ENCODE data around the gene DAGLB.
A peak's percentile ranks its signal among the peaks of the same experiment; 100 is the strongest.
"Not testable (repeated sequence)": the region's sequence is repeated elsewhere in the genome, so short reads cannot be mapped to it uniquely, and the experiment has no call there.

Gene DAGLB, protein sequence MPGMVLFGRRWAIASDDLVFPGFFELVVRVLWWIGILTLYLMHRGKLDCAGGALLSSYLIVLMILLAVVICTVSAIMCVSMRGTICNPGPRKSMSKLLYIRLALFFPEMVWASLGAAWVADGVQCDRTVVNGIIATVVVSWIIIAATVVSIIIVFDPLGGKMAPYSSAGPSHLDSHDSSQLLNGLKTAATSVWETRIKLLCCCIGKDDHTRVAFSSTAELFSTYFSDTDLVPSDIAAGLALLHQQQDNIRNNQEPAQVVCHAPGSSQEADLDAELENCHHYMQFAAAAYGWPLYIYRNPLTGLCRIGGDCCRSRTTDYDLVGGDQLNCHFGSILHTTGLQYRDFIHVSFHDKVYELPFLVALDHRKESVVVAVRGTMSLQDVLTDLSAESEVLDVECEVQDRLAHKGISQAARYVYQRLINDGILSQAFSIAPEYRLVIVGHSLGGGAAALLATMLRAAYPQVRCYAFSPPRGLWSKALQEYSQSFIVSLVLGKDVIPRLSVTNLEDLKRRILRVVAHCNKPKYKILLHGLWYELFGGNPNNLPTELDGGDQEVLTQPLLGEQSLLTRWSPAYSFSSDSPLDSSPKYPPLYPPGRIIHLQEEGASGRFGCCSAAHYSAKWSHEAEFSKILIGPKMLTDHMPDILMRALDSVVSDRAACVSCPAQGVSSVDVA

DNA sequence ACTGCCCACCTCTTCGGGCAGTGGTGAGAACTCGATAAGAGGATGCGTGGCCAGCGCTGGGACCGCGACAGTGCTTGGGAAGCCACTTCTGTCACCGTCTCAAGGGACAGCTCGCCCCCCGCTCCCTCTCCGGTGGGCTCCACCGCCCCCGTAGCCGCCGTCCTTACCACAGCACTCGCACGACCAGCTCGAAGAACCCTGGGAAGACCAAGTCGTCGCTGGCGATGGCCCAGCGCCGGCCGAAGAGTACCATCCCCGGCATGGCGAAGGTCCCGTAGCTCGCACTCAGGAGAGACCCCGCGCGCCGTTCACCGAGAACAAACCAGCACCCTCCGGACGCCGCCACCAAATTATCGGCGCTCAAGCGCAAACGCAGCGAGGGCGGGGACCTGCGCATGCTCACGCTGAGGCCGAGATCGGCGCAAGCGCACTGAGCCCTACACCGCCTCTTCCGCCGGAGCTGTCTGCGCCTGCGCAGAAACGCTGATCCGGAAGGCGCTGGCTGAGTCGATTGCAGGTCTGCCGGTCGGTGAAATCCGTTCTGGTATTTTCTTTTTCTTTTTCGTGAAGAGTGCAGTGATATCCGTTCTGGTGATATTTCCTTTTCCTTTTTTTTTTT, at the start of gene DAGLB:
Gene DAGLB, minus strand, starts transcription at position 374 of the 619 bp plus-strand sequence. Its CDS starts 112 bp downstream, at position 262.
- peak; percentile 89 to 94 for DNase-seq (ENCODE audit: low read depth in 2 of 2)

DNA sequence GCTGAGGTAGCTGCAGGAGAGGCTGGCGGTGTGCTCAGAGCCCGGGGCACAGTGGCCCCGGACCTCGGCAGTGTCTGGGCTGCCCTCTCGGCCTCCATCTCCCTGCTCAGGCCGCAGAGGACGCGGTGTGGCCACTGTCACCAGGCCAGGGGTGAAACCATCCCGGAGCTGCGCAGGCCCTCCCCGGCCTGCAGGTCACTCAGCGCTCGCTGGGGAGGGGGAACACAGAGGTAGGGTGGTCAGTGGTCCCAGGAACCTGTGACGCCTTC, 49.8 kb upstream of the DAGLB start:
- DNase-seq (ENCODE audit: low read depth in 2 of 2): no peak

DNA sequence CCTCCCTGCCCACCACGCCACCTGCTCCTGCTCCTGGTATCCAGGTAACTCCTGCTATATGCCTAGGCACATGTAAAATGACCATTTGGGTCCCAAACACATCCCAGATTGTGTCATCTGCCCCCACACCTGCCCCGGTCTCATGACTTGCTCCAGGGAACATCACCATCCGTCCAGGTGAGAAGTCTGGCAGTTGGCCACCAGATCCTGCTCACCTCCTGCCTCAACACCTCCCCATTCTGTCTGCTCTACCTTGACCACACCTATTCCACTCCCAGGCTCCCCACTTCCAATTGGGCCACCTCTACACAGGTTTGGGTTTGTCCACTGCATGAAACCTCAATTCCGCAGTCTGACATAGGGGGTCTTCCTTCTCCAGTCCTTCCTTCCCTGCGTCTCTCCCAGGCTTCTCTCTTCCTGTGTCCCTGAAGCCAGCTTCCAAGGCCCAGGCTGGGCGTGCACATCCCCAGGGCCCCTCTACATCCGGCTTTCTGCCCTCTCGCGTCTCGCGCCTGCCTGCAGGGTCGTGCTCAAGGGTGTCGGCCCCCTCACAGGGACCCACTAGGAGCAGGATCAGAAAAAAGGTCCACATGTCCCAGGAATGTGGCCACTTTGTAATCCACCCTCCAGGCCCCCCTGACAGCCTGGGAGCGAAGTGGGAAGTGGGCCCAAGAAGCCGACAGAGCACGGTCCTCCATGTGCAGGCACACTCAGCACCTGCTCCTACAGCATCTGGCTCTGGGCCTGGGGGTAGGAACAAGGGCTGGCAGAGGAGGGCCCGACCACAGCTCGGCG, 49.3 kb upstream of the DAGLB start:
- no peak for DNase-seq (ENCODE audit: low read depth in 2 of 2)

DNA sequence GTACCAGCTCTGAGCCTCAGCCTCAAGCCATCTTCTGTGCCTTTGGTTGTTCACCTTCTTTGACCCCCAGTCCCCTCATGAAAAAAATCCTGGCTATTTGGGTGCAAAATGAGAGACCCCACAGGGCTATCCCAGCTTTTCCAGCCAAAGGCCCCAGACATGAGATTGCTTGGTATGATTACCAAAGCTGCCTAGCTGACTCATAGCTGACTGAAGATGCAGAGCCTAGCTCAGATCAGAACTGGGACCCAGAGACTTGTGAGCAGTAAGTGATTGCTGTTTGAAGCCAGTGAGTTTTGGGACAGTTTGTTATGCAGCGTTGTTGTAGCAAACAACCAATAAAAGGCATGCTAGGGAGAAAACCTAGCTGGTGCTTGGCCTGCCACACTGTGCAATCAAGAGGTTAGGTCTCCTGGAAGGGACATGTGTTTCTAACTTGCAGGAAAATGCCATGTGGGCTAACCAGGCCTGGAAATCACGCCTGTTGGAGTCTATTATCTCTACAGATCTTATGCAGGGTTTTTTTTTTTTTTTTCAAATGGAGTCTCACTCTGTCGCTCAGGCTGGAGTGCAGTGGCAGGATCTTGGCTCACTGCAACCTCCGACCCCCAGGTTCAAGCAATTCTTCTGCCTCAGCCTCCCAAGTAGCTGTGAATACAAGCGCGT, 48.0 kb upstream of the DAGLB start:
- DNase-seq (ENCODE audit: low read depth in 2 of 2): no peak

DNA sequence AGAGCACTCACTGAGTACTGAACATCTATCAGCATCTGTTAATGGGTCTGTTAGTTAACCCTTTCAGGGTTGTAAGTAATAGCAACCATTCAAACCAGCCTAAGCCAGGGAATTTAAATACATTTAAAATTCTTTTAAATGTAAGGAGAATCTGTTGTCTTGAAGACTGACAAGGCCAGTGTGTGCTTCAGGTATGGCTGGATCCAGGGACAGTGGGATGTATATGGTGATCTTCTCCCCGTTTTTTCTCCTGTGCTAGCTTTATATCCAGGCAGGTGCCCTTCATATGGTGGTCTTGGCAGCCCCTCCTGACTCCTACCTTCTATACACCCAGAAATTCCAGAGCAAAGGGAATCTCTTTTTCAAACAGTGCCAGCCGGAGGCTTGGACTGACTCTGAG, 46.6 kb upstream of the DAGLB start:
- no peak for DNase-seq (ENCODE audit: low read depth in 2 of 2)

DNA sequence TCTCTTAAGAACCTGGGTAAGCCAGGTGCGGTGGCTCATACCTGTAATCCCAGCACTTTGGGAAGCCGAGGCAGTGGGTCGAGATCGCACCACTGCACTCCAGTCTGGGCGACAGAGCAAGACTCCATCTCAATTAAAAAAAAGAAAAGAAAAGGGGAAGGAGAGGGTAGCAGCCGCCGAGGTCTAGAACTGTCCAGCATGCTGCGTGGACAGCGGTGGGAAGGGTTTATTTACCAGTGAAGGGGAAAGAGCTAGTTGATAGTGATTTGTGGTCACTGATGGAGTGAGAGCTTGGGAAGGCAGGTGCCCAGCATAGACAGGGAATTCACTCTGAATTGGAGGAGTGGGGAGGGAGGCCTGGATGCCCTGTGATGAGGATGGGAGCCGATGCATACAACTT, 43.4 kb upstream of the DAGLB start:
- no peak for DNase-seq (ENCODE audit: low read depth in 2 of 2)

DNA sequence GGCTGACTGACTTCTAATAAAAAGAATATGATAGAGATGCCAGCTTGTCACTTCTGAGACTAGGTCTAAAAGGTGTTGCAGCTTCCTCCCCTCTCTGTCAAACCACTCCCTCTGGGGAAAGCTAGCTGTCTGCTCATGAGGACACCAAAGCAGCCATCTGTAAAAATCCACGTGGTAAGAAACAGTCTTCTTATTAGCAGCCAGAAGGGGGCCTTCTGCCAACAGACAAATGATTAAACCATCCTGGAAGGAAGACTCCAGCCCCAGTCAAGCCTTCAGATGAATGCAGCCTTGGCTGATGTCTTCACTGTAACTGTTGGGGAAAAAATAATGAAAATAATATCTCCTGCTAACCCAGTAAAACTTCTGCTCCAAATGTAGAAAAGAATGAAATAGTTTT, 41.9 kb upstream of the DAGLB start:
- no peak for DNase-seq (ENCODE audit: low read depth in 2 of 2)

DNA sequence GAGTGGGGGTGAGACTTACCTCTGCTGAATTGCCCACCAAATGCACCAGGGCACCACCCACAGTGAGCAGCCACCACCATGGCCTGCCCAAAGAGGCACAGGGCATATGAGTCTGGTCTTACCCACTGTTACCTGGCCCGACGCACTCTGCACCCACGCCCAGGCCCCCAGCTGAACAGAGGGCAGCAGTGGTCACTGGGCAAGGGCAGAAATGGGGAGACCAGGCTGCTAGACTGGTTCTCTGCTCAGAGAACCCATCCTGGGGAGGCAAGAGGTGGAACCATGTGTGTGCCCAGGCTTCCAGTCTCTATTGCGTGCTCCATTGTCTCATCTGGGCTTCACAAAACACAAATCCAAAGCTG, 39.4 kb upstream of the DAGLB start:
- no peak for DNase-seq (ENCODE audit: low read depth in 2 of 2)

DNA sequence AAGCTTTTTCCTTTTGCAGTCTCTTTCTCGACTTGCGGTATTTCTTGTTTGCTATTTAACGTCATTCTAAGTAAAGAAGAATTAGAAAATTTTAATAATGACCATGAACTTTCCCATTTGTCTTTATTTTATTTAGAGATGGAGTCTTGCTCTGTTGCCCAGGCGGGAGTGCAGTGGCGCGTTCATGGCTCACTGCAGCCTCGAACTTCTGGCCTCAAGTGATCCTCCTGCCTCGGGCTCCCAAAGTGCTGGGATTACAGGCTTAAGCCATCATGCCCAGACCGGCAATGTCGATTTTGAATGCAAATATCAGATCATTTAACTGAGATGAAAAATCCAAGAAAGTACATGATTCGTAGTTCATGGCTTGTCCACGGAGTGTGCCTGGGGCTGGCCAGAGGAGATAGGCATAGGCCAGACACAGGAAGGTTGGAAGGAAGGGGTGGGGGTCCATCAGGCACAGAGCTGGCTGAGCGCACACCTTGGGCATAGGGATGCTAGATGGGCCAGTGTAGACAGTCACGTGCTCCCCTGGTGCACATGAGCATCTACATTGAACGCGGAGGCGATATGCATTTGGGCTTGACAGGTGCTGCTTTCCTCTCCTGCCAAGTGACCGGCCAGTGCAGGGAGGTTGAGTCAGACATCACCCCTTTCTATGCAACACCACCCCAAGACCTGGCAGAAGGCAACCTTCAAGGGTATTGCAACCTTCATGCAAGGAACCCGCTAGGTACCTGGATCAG, 38.9 kb upstream of the DAGLB start:
- DNase-seq (ENCODE audit: low read depth in 2 of 2): no peak

DNA sequence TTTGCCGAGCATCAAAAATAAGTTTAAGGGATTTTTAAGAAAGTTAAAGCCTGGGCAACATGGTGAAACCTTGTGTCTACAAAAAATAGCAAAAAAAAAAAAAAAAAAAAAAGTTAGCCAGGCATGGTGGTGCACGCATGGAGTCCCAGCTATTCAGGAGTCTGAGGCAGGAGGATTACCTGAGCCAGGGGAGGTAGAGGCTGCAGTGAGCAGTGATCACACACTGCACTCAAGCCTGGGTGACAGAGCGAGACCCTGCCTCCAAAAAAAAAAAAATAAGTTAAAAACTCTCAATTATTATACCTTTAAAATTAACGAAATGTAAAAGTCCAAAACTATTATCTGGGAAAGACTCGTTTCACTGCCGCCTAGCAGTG, 35.0 kb upstream of the DAGLB start:
- no peak for DNase-seq (ENCODE audit: low read depth in 2 of 2)

DNA sequence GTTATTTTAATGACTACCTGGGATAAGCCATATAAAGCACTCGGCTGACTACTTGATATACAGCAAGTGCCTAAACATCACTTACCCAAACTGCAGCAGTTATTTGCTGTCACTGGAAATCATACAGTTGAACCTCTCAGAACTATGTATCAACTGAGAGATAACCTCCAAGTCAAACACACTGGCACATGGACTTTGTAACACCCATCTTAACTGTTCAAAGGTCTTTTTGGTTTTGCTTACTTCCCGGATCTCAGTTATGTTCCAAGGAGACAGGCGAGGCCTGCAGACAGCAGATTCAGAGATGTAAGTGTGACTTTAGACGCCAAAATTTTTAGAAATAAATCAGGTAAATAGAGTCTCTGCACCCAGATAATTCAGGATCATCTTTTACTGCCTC, 34.6 kb upstream of the DAGLB start:
- DNase-seq (ENCODE audit: low read depth in 2 of 2): no peak

DNA sequence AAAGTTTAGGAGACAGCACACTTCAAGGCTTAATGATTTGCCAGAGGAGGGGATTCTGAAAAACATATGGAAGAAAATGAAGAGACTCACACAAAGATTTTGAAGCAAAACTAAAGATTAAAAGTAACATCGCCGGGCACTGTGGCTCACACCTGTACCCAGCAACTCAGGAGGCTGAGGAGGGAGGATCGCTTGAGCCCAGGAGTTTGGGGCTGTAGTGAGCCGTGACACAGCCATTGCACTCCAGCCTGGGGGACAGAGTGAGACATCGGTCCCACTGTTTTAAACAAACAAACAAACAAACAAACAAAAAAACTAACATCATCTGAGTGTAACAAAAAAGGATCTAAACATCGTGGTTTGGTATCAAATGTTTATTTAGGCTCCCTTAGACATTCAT, 33.7 kb upstream of the DAGLB start:
- no peak for DNase-seq (ENCODE audit: low read depth in 2 of 2)

DNA sequence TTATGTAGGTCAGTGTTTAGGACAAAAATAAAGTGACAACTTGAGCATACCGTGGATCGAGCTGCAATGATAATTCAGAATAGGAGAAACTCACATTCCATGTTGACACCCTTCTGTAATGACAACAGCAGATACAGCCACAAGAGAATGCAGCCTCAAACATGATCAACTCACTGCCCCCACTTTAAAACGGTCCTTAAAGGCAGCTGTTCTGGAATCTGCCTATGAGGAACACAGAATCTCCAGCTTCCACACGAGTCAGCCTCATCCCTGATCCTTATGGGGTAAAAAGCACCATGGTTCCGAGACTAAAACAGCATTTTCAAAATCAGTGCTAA, 32.5 kb upstream of the DAGLB start:
- DNase-seq (ENCODE audit: low read depth in 2 of 2): no peak

DNA sequence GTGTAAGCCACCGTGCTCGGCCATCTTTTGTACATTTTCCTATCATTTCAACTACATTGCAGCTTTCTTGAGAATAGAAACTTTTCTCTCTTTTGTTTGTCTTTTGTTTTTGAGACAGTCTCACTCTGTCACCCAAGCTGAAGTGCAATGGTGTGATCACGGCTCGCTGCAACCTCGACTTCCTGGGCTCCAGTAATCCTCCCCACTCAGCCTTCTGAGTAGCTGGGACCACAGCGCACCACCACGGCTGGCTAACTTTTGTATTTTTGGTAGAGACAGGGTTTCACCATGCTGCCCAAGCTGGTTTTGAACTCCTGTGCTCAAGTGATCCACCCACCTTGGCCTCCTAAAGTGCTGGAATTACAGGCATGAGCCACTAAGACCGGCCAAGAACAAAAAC, 31.3 kb upstream of the DAGLB start:
- DNase-seq (ENCODE audit: low read depth in 2 of 2): no peak

DNA sequence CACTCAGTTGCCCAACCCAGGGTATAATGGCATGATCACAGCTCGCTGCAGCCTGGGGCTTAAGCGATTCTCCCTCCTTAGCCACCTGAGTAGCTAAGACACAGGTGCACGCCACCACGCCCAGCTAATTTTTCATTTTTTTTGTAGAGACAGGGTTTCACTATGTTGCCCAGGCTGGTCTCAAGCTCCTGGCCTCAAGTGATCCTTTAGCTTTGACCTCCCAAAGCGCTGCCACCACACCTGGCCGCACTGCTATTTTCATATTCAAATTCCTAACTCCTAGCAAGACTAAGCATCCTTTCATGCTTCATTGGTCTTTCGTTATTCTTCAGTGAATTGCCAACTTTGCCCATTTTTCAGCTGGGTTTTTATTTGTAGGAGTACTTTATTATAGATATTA, 30.4 kb upstream of the DAGLB start:
- no peak for DNase-seq (ENCODE audit: low read depth in 2 of 2)

DNA sequence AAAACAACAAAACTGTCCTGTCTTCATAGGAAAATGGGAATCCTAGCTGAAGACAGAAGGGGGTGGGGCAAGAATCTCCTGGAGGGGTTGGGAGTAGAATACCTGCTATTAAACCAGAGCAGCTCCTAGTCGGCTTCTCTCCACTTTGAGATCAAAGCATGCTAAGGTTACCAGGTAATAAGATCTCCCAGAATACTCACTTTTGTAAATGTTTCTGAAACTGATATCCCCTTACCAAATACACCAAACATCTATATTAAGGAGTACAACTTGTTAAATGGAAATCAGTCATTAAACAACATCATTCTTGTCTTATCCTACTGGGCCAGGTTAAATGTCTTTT, 29.5 kb upstream of the DAGLB start:
- DNase-seq (ENCODE audit: low read depth in 2 of 2): no peak

DNA sequence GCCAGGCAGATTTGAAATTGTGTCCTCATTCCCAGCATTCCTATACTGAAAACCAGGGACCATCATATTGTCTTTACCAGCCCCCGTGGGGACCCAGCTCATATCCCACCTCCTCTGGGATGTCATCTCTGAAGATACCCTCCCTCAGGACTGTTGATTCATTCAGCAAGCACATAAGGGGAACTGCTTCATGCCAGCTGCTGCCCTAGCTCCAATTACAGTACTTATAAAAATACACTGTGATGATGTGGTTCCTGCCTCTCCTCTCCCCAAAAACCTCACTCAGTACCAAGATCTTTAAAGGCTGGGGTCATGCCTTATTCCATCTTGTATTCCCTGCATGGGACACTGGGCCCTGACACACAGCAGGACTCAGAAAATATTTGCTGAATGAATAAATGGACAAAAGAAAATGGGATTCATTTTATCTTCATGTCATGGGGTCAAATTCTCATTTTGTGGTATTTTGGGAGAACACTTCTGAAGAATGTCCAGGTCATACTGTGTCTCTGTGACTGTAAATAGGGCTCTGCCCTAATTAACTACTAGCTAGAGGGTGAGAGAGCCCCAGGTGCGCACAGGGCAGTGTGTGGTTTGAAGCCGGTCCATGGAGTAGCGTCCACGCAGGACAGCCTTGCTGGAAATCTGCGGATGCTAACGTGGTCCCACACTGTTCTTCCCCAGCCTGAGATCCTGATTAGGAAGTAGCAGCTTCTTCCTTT, 29.0 kb upstream of the DAGLB start:
- no peak for DNase-seq (ENCODE audit: low read depth in 2 of 2)

DNA sequence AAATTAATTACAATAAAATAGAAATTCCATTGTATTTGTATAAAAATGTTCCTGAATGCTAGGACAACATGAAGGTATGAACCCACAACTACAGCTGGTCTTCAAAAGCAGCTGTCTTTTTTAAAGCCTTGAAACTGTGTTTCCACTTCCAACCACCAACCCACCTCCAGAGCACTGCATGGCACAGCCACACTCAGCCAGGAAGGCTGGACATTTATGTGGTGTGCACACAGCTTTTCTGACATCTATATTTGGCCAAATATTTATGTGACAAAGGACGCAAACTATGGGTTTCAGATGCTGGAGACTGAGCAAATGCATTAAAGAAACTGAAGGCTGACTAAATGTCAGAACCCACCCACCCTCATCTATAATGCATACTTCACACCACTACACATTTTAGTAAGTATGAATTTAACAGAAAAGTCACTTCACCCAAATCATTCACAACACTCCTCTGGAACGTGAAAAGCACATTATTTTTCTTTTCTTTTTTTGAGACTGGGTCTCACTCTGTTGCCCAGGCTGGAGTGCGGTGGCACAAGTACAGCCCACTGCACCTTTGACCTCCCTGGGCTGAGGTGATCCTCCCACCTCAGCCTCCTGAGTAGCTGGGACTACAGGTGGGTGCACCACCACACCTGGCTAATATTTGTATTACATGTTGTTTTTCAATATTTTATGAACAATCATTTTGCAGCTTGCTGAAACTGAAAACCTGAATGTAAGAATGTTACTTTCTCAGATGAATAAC, 27.9 kb upstream of the DAGLB start:
- DNase-seq (ENCODE audit: low read depth in 2 of 2): no peak

DNA sequence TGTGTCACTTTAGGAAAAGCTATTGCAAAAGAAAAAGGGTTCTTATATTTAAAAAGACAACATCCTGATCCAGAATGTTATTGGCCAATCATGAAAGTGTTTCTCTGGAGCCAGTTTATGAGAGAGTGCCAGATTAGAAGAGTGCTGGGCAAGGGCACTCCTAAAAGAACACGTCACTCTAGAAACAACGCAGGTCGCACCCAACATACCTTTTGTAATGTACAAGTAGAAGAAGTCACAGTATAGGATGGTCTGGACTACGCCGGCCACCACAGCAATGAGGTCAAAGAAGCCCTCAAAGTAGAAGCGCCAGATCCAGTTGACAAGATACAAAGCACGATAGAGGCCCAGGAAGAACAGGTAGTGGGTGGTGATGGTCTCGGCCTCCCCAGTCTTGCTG, 18.1 kb upstream of the DAGLB start:
- no peak for DNase-seq (ENCODE audit: low read depth in 2 of 2)

DNA sequence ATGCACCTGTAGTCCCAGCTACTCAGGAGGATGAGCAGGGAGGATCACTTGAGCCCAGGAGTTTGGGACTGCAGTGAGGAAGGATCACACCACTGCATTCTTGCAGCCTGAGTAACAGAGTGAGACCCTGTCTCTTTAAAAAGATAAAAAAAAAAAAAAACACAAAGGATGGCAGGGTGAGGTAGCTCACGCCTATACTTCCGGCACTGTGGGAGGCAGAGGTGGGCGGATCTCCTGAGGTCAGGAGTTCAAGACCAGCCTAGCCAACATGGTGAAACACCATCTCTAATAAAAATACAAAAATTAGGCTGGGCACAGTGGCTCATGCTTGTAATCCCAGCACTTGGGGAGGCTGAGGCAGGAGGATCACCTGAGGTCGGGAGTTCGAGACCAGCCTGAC, 15.9 kb upstream of the DAGLB start:
- DNase-seq (ENCODE audit: low read depth in 2 of 2): not testable (repeated sequence)
